Prostate gland (tissue), 2 donors: ENCODE measurements around the gene DMAC2.

Experiments used
- POLR2A ChIP-seq: fragments of 450-650 bp; IDR thresholded peaks from one replicate; pipeline ENCODE4 v1.6.1; 2016; ENCODE audit warnings: antibody characterized with exemption, mild to moderate bottlenecking
- TF ChIP-seq, protein P1 (sequence below), 4 experiments: fragments of 200-600 bp in 2 of 4; fragments of 450-650 bp in 2 of 4; sonication (generic) in 2 of 4; IDR thresholded peaks; 1 replicate in 3 of 4; 2 replicates in 1 of 4; pipeline ENCODE4 v1.5.1; 2016 to 2019; ENCODE audit warnings: antibody characterized with exemption in 4 of 4, mild to moderate bottlenecking in 2 of 4, moderate library complexity in 2 of 4

DNA sequence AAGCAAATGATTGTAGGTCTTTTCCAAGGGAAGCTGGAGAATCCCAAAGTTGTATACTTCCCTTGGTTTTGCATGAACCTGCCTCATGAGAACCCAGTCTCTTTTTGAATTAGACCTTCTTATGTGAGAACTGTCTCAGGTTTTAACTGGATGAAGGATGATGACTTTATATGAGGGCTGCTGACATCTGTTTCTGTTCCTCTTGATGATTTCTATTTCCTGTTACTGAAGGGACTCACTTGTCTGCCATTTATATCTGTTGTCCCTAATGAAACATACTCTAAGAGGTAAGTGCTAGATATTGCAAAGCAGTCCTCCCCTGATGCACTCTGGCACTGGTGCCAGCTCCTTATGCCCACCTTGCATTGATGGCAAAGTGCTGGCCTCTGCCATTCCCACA lies 36.9 kb upstream of the DMAC2 start:
- TF ChIP-seq POLR2A = no peak
- TF ChIP-seq, protein P1, sequence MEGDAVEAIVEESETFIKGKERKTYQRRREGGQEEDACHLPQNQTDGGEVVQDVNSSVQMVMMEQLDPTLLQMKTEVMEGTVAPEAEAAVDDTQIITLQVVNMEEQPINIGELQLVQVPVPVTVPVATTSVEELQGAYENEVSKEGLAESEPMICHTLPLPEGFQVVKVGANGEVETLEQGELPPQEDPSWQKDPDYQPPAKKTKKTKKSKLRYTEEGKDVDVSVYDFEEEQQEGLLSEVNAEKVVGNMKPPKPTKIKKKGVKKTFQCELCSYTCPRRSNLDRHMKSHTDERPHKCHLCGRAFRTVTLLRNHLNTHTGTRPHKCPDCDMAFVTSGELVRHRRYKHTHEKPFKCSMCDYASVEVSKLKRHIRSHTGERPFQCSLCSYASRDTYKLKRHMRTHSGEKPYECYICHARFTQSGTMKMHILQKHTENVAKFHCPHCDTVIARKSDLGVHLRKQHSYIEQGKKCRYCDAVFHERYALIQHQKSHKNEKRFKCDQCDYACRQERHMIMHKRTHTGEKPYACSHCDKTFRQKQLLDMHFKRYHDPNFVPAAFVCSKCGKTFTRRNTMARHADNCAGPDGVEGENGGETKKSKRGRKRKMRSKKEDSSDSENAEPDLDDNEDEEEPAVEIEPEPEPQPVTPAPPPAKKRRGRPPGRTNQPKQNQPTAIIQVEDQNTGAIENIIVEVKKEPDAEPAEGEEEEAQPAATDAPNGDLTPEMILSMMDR (IDR thresholded peaks at IDR 0.05) = no peak
